HepG2 (cell line): ENCODE results near the gene KCTD13.

Source experiments
- USF2 ChIP-seq, 2 experiments: sonication (generic) in 1 of 2; formaldehyde crosslinking in 1 of 2; IDR thresholded peaks; 2 replicates each; pipeline versions ENCODE4 v1.5.1 to v1.6.1; 2011 to 2020; ENCODE audit warnings: borderline replicate concordance in 1 of 2, low read depth in 1 of 2, low read length in 1 of 2, mild to moderate bottlenecking in 1 of 2, missing genetic modification reagents in 1 of 2, moderate library complexity in 1 of 2
- TF ChIP-seq, protein P1 (sequence below): sonication (generic); formaldehyde crosslinking; IDR thresholded peaks from 2 replicates; pipeline ENCODE4 v1.5.0; 2020; ENCODE audit warnings: mild to moderate bottlenecking, missing genetic modification reagents, moderate library complexity

DNA sequence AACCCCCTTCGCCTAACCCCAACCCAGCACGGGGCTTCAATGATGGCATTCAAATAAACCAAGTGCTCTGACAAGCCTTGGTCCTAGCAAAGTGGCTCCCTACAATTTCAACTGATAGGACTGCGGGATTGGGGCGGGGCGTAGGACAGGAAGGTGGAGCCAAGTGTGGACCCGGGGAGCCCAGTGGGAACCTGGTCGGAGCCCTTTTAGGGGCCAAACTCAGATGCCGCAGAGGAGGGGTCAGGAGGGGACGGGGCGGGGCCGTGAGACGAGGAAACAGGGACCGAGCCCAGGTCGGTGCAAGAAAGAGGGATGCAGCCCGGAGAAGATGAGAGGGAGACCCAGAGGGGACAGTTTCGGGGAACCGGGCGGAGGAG is 49.8 kb downstream of the KCTD13 start:
- TF ChIP-seq, protein P1, sequence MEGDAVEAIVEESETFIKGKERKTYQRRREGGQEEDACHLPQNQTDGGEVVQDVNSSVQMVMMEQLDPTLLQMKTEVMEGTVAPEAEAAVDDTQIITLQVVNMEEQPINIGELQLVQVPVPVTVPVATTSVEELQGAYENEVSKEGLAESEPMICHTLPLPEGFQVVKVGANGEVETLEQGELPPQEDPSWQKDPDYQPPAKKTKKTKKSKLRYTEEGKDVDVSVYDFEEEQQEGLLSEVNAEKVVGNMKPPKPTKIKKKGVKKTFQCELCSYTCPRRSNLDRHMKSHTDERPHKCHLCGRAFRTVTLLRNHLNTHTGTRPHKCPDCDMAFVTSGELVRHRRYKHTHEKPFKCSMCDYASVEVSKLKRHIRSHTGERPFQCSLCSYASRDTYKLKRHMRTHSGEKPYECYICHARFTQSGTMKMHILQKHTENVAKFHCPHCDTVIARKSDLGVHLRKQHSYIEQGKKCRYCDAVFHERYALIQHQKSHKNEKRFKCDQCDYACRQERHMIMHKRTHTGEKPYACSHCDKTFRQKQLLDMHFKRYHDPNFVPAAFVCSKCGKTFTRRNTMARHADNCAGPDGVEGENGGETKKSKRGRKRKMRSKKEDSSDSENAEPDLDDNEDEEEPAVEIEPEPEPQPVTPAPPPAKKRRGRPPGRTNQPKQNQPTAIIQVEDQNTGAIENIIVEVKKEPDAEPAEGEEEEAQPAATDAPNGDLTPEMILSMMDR (CRISPR knock-in tag): no peak
- TF ChIP-seq USF2 (IDR thresholded peaks at IDR 0.05; ENCODE audit: low read depth, low read length) (no peak), USF2 (CRISPR knock-in tag; IDR thresholded peaks at IDR 0.05; ENCODE audit: borderline replicate concordance) (no peak)
